Astrocyte of the cerebellum (primary cell): Measurements from ENCODE around the gene SLC6A11.
A peak's percentile ranks its signal among the peaks of the same experiment; 100 is the strongest.

Experiments used
- DNase-seq: peaks from one replicate; pipeline ENCODE4 v3.0.0-alpha.2; 2011; ENCODE audit warnings: low read depth
- H3K4me3 ChIP-seq: 2 replicates; pipeline ENCODE4 v1.5.1; 2011; ENCODE audit warnings: mild to moderate bottlenecking, low read depth, low read length, moderate library complexity
- in situ Hi-C: cut with HindIII; loops from 2 replicates; pipeline ENCODE4 v1.10.0; 2017; ENCODE audit warnings: low sequenced_read_pairs
- TF ChIP-seq, protein P1 (sequence below): IDR thresholded peaks from 2 replicates; pipeline ENCODE4 v1.5.1; 2012; ENCODE audit warnings: low read length, low read depth, moderate library complexity, mild to moderate bottlenecking; ENCODE audit errors: missing control alignments

SLC6A11 gene

DNA sequence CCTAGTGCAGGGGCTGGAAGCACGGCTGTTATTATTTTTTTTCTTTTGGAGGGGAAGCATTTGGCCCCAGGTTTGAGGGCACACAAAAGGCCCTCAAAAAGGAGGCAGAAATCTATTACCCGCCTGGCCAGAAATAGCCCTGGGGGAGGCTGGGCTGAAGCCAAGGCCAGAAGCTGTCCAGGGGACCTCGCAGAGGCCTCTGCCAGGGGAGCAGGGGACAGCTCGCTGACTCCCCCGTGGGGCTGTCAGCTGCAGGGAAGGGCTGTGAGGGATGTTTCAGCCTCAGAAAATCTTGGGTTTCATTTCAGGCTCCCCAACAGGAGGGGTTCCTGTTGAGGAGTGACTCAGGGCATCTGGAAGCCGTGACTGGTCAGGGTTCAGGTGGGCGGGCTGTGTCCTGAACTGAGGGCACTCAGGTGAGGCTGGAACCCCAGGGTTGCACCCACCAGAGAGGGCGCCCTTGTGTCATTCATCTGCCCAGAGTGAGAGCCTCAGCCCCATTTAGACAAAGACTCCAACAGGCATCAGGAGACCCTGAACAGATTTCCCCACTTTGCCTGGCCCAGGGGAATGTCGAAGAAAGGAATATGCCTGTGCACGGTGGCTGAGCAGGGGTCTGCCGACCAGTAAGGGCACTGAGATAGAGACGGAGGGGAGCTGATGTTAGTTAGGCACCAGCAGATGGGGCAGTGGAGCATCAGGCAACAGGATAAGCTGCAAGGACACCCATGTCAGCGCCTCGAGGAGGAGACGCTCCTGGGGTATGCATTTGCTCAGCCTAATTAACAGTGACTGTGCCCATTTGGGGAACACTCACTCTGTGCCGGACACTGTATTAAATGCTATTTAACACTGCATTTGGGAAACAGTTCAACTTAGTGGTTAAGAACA is 43.5 kb upstream of the SLC6A11 start:
- in situ Hi-C loops: loop anchor here (25.0 kb wide), 1 partner anchor 565 kb away; no protein-coding TSS in a partner anchor
- DNase-seq: no peak
- TF ChIP-seq, protein P1, sequence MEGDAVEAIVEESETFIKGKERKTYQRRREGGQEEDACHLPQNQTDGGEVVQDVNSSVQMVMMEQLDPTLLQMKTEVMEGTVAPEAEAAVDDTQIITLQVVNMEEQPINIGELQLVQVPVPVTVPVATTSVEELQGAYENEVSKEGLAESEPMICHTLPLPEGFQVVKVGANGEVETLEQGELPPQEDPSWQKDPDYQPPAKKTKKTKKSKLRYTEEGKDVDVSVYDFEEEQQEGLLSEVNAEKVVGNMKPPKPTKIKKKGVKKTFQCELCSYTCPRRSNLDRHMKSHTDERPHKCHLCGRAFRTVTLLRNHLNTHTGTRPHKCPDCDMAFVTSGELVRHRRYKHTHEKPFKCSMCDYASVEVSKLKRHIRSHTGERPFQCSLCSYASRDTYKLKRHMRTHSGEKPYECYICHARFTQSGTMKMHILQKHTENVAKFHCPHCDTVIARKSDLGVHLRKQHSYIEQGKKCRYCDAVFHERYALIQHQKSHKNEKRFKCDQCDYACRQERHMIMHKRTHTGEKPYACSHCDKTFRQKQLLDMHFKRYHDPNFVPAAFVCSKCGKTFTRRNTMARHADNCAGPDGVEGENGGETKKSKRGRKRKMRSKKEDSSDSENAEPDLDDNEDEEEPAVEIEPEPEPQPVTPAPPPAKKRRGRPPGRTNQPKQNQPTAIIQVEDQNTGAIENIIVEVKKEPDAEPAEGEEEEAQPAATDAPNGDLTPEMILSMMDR: peak; percentile 34
- no peak overlapping the region for H3K4me3 ChIP-seq

DNA sequence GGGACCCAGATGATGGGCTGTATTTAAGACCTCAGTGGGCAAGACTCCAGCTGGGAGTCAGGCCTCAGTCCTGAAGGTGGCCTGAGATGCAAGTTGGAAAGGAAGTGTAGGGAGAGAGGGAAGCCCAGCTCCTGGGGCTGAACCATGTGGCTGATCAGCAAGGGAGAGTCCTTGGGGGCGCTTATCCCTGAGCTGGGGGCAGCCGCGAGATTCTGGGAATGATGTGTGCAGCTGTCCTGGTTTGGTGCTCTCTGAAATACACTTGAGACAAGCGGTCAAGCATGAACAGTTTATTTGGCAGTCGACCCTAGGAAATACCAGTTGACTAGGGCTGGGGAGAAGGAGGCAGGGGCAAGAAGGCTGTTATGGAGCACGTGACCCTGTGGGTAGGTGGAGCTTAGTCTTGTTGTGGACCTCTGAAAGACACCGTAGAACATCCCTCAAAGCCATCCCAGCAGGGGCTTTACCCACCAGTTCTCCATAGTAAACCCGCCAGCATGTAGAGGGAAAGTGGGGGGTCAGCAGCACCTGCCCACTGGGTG is 41.8 kb upstream of the SLC6A11 start:
- in situ Hi-C loops: loop anchor here (25.0 kb wide), 1 partner anchor 563 kb away; no protein-coding TSS in a partner anchor
- TF ChIP-seq, protein P1: no peak
- no peak for DNase-seq
- H3K4me3 ChIP-seq: no peak overlapping the region

DNA sequence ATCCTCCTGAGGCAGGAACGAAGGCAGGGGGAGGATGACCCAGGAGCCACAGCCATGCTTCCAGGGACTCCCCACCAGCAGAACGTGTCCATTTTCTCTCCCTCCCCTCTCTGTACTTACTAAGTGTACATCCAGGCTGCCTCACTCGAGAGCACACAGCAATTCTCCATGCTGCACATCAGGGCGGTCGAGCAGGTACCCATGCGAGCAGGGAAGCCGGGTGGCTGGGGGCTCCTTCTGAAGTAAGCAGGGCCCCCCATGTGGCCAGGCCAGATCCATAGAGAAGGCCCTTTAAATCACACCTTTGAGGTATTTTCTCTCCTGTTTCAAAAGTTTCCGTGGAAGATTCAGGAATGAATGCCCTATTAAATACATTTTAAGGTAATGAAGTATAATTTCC is 41.2 kb upstream of the SLC6A11 start:
- in situ Hi-C loops: loop anchor here (25.0 kb wide), 1 partner anchor 562 kb away; no protein-coding TSS in a partner anchor
- no peak overlapping the region for H3K4me3 ChIP-seq
- TF ChIP-seq, protein P1: no peak
- DNase-seq: no peak

DNA sequence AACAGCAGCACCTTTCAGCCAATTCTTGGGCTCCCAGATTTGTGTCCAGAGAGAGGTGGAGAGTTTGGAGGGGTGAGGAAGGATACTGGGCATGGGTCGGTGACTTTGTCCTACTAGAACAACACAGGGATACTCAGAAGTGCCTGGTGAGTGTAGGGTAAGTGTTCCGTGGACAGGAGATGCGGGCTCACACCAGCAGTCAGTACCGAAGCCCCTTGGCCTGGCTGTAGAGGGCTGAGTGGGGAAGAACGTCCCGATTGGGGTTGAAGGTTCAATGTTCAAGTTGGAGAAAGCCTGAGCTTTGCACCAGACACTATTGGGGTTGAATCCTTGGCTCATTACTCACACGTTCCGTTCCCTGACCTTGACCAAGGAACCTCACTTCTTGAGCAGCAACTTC is 40.8 kb upstream of the SLC6A11 start:
- no peak for DNase-seq
- in situ Hi-C loops: no loop called here
- H3K4me3 ChIP-seq: no peak overlapping the region
- TF ChIP-seq, protein P1: no peak

DNA sequence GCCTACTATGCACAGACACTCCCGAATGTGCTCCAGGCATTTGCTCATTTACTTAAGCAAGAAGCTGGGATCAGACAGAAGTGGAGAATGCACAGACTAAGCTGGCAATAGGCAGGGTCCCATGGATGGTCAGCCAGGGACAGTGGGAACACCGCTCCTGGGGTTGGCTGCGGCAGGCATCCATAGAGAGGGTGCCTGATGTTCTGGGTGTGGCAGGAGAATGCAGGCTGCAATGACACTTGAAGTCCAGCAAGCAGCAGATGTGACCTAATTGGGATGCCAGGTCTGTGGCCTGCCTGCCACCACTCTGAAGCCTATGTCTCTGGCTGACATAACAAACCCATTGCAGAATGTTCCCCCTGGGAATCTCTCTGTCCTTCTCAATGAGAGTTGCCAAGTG is 40.2 kb upstream of the SLC6A11 start:
- H3K4me3 ChIP-seq: no peak overlapping the region
- in situ Hi-C loops: no loop called here
- TF ChIP-seq, protein P1: no peak
- DNase-seq: no peak

DNA sequence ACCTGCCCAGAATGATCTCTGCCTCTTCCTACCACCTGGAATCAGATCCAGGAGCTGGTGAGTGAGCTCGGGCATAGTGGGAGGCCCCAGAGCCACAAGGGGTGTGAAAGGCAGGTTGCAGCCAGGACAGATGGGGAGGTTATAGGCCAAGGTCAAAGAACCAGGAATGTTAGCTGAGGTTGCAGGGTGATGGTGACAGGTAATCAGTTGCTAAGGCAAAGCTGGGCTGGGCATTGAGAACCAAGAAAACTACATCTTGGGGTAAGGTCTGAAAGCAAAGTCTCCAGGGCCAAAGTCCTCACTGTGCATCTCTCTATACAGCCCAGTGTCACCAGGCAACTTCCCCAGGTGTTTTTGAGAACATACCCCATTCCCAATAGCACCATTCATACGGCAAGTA is 38.4 kb upstream of the SLC6A11 start:
- in situ Hi-C loops: no loop called here
- DNase-seq: no peak
- TF ChIP-seq, protein P1: no peak
- no peak overlapping the region for H3K4me3 ChIP-seq
